ENCODE data around the gene ZNF827.

- TF ChIP-seq FOXK2 (IDR thresholded peaks at IDR 0.05), result no peak
- no peak for TF ChIP-seq SP1 (IDR thresholded peaks at IDR 0.05)
- no peak for TF ChIP-seq TARDBP (IDR thresholded peaks at IDR 0.05)
- no peak for TF ChIP-seq ELF4 (IDR thresholded peaks at IDR 0.05)
- no peak for TF ChIP-seq SUZ12 (IDR thresholded peaks at IDR 0.05)
- TF ChIP-seq PKNOX1 (IDR thresholded peaks at IDR 0.05), result no peak
- no peak for TF ChIP-seq FOXM1 (IDR thresholded peaks at IDR 0.05; ENCODE audit: borderline replicate concordance)
- no peak for TF ChIP-seq HDGF (IDR thresholded peaks at IDR 0.05; ENCODE audit: borderline replicate concordance)
Measured at GRCh38 chr4:145920205-145920604, 18.4 kb downstream of the ZNF827 start.

Data from HEK293T (cell line).